SK-N-MC (cell line): ENCODE measurements around the gene IMPA2.

ENCODE experiments used
- DNase-seq: peaks from one replicate; pipeline ENCODE4 v3.0.0-alpha.2; 2011; ENCODE audit warnings: low read depth, low spot score
- H3K27ac ChIP-seq: fragments of 200-600 bp; sonication (generic); 2 replicates; pipeline ENCODE4 v1.5.1; 2016; ENCODE audit warnings: mixed run types
- H3K36me3 ChIP-seq: fragments of 200-600 bp; sonication (generic); 2 replicates; pipeline ENCODE4 v1.6.1; 2017; ENCODE audit warnings: antibody characterized with exemption, low read length, mixed read lengths; ENCODE audit not compliant: insufficient read depth
- H3K4me3 ChIP-seq: fragments of 200-600 bp; sonication (generic); 2 replicates; pipeline ENCODE4 v1.5.1; 2016
- H3K9ac ChIP-seq: fragments of 200-600 bp; sonication (generic); 2 replicates; pipeline ENCODE4 v1.8.0; 2017; ENCODE audit warnings: mixed run types, mixed read lengths; ENCODE audit not compliant: insufficient read length
- H3K9me3 ChIP-seq: fragments of 200-600 bp; sonication (generic); 2 replicates; pipeline ENCODE4 v1.6.1; 2017; ENCODE audit warnings: low read depth, mild to moderate bottlenecking, antibody characterized with exemption, low read length, moderate library complexity, mixed read lengths
- EZH2 ChIP-seq: fragments of 200-600 bp; sonication (generic); IDR thresholded peaks from one replicate; pipeline ENCODE4 v1.6.1; 2017; ENCODE audit warnings: antibody characterized with exemption
- FOXP2 ChIP-seq: optimal IDR thresholded peaks from 2 replicates; pipeline ENCODE3; 2011; ENCODE audit warnings: mild to moderate bottlenecking, moderate library complexity; ENCODE audit not compliant: insufficient read depth; ENCODE audit errors: extremely low read length, control extremely low read depth
- POLR2AphosphoS5 ChIP-seq: IDR thresholded peaks from 2 replicates; pipeline ENCODE4 v1.6.1; 2012; ENCODE audit warnings: mild to moderate bottlenecking, low read depth, low read length, borderline replicate concordance

The IMPA2 gene

GRCh38 chr18:12021077-12021476, 39.8 kb downstream of the IMPA2 start:
- Histone ChIP-seq H3K9me3 (no peaks in the 10 kb centered on the region), H3K27ac (no peak overlapping the region), H3K36me3 (peaks cover 3% of the 10 kb centered on the region; the same call in 1 of the 2 replicates), H3K4me3 (no peak overlapping the region), H3K9ac (no peak overlapping the region)
- TF ChIP-seq FOXP2 (no peak), EZH2 (no peak), POLR2AphosphoS5 (no peak)
- no peak for DNase-seq

- no peak for DNase-seq
- Histone ChIP-seq H3K36me3 (peaks cover 3% of the 10 kb centered on the region; the same call in 1 of the 2 replicates), H3K9ac (no peak overlapping the region), H3K27ac (no peak overlapping the region), H3K4me3 (no peak overlapping the region), H3K9me3 (no peaks in the 10 kb centered on the region)
- TF ChIP-seq FOXP2 (no peak), EZH2 (no peak), POLR2AphosphoS5 (no peak)
Observed at GRCh38 chr18:12021596-12021995, 40.3 kb downstream of the IMPA2 start.

- Histone ChIP-seq H3K9me3 (no peaks in the 10 kb centered on the region), H3K9ac (no peak overlapping the region), H3K36me3 (no peaks in the 10 kb centered on the region; the same call in 1 of the 2 replicates), H3K27ac (no peak overlapping the region), H3K4me3 (no peak overlapping the region)
- no peak for DNase-seq
- TF ChIP-seq POLR2AphosphoS5, result no peak
- no peak for TF ChIP-seq EZH2
- TF ChIP-seq FOXP2, result no peak
Observed at GRCh38 chr18:12023375-12023774, 42.1 kb downstream of the IMPA2 start.

GRCh38 chr18:12026562-12026961, 45.3 kb downstream of the IMPA2 start:
- Histone ChIP-seq H3K27ac (no peak overlapping the region), H3K36me3 (no peaks in the 10 kb centered on the region; the same call in 1 of the 2 replicates), H3K9ac (no peak overlapping the region), H3K9me3 (no peaks in the 10 kb centered on the region), H3K4me3 (no peak overlapping the region)
- TF ChIP-seq POLR2AphosphoS5 (no peak), EZH2 (no peak), FOXP2 (no peak)
- no peak for DNase-seq

- no peak for TF ChIP-seq FOXP2
- no peak for TF ChIP-seq POLR2AphosphoS5
- TF ChIP-seq EZH2, result no peak
- Histone ChIP-seq H3K9me3 (no peaks in the 10 kb centered on the region), H3K36me3 (no peaks in the 10 kb centered on the region; the same call in 1 of the 2 replicates), H3K4me3 (no peak overlapping the region), H3K9ac (no peak overlapping the region), H3K27ac (no peak overlapping the region)
- no peak for DNase-seq
Observed at GRCh38 chr18:12027046-12027445, 45.7 kb downstream of the IMPA2 start.

- no peak for DNase-seq
- TF ChIP-seq EZH2 (no peak), POLR2AphosphoS5 (no peak), FOXP2 (no peak)
- Histone ChIP-seq H3K36me3 (no peaks in the 10 kb centered on the region; the same call in 1 of the 2 replicates), H3K27ac (no peak overlapping the region), H3K9ac (no peak overlapping the region), H3K9me3 (no peaks in the 10 kb centered on the region), H3K4me3 (no peak overlapping the region)
Observed at GRCh38 chr18:12027480-12027879, 46.2 kb downstream of the IMPA2 start.

GRCh38 chr18:12028040-12028628, 46.8 kb downstream of the IMPA2 start:
- no peaks in the 10 kb centered on the region; the same call in 1 of the 2 replicates for H3K36me3 ChIP-seq
- no peaks in the 10 kb centered on the region for H3K9me3 ChIP-seq
- DNase-seq, result no peak
- H3K27ac ChIP-seq, result no peak overlapping the region
- H3K4me3 ChIP-seq, result no peak overlapping the region
- TF ChIP-seq FOXP2, result no peak
- TF ChIP-seq EZH2, result no peak
- TF ChIP-seq POLR2AphosphoS5, result no peak
- no peak overlapping the region for H3K9ac ChIP-seq

GRCh38 chr18:12028674-12029073, 47.4 kb downstream of the IMPA2 start:
- Histone ChIP-seq H3K27ac (no peak overlapping the region), H3K9me3 (no peaks in the 10 kb centered on the region), H3K9ac (no peak overlapping the region), H3K4me3 (no peak overlapping the region), H3K36me3 (no peaks in the 10 kb centered on the region)
- TF ChIP-seq EZH2 (no peak), FOXP2 (no peak), POLR2AphosphoS5 (no peak)
- no peak for DNase-seq

GRCh38 chr18:12029786-12030584, 48.7 kb downstream of the IMPA2 start:
- Histone ChIP-seq H3K9me3 (no peaks in the 10 kb centered on the region), H3K9ac (no peak overlapping the region), H3K36me3 (no peaks in the 10 kb centered on the region), H3K4me3 (no peak overlapping the region), H3K27ac (no peak overlapping the region)
- DNase-seq, result no peak
- TF ChIP-seq EZH2, result no peak
- TF ChIP-seq FOXP2, result no peak
- TF ChIP-seq POLR2AphosphoS5, result no peak

- Histone ChIP-seq H3K4me3 (peak overlapping the region; percentile 30; the same call in 1 of the 2 replicates), H3K9ac (no peak overlapping the region), H3K36me3 (no peaks in the 10 kb centered on the region), H3K9me3 (no peaks in the 10 kb centered on the region), H3K27ac (0 out of 2 replicates have a peak overlapping the region, but pooled peaks have one; percentile 36)
- DNase-seq, result no peak
- TF ChIP-seq FOXP2 (no peak), EZH2 (no peak), POLR2AphosphoS5 (no peak)
Observed at GRCh38 chr18:12030670-12031069, 49.4 kb downstream of the IMPA2 start.
